ENCODE results near the gene PDK2. TPM values are rescaled to one million over a fixed set of nuclear protein-coding genes. Genes with fewer than 3 reads are reported as not detected.

PDK2 gene
- 9.0 TPM for total RNA-seq

GRCh38 chr17:50094753-50095619, at the start of gene PDK2:
Gene PDK2, plus strand, starts transcription at chr17:50095351. Its CDS starts 85 bp downstream, at chr17:50095436.
- peak; percentile 96 for DNase-seq

- no peak for DNase-seq
Measured at GRCh38 chr17:50046179-50046578, 49.0 kb upstream of the PDK2 start.

GRCh38 chr17:50046667-50047066, 48.5 kb upstream of the PDK2 start:
- no peak for DNase-seq

GRCh38 chr17:50047083-50047482, 48.1 kb upstream of the PDK2 start:
- no peak for DNase-seq

- DNase-seq, result no peak
Measured at GRCh38 chr17:50047488-50048126, 47.5 kb upstream of the PDK2 start.

GRCh38 chr17:50048146-50048720, 46.9 kb upstream of the PDK2 start:
- DNase-seq, result no peak

- DNase-seq, result no peak
Measured at GRCh38 chr17:50048988-50049387, 46.2 kb upstream of the PDK2 start.

GRCh38 chr17:50049636-50050035, 45.5 kb upstream of the PDK2 start:
- no peak for DNase-seq

- no peak for DNase-seq
Measured at GRCh38 chr17:50050431-50051032, 44.6 kb upstream of the PDK2 start.

- DNase-seq, result no peak
Measured at GRCh38 chr17:50051082-50051576, 44.0 kb upstream of the PDK2 start.

GRCh38 chr17:50051606-50052005, 43.5 kb upstream of the PDK2 start:
- no peak for DNase-seq

GRCh38 chr17:50052241-50052796, 42.8 kb upstream of the PDK2 start:
- no peak for DNase-seq

GRCh38 chr17:50052822-50053653, 42.1 kb upstream of the PDK2 start:
- DNase-seq, result no peak

- no peak for DNase-seq
Measured at GRCh38 chr17:50053654-50053960, 41.5 kb upstream of the PDK2 start.

GRCh38 chr17:50055055-50055425, 40.1 kb upstream of the PDK2 start:
- peak; percentile 22 for DNase-seq

- DNase-seq, result peak; percentile 89
Measured at GRCh38 chr17:50055426-50056216, 39.5 kb upstream of the PDK2 start, which contains the start of gene ITGA3. Gene ITGA3, plus strand, starts transcription at chr17:50056110. Its CDS starts 330 bp downstream, at chr17:50056440.

- DNase-seq, result peak; percentile 50
Measured at GRCh38 chr17:50056217-50056960, 38.8 kb upstream of the PDK2 start.

GRCh38 chr17:50056961-50057330, 38.2 kb upstream of the PDK2 start:
- no peak for DNase-seq

- no peak for DNase-seq
Measured at GRCh38 chr17:50057521-50057991, 37.6 kb upstream of the PDK2 start.

All from occipital lobe (tissue), 2 donors.